ENCODE measurements around the gene CHRNA4.
"Not testable (repeated sequence)": the region's sequence is repeated elsewhere in the genome, so short reads cannot be mapped to it uniquely, and the experiment has no call there.

Gene CHRNA4

DNA sequence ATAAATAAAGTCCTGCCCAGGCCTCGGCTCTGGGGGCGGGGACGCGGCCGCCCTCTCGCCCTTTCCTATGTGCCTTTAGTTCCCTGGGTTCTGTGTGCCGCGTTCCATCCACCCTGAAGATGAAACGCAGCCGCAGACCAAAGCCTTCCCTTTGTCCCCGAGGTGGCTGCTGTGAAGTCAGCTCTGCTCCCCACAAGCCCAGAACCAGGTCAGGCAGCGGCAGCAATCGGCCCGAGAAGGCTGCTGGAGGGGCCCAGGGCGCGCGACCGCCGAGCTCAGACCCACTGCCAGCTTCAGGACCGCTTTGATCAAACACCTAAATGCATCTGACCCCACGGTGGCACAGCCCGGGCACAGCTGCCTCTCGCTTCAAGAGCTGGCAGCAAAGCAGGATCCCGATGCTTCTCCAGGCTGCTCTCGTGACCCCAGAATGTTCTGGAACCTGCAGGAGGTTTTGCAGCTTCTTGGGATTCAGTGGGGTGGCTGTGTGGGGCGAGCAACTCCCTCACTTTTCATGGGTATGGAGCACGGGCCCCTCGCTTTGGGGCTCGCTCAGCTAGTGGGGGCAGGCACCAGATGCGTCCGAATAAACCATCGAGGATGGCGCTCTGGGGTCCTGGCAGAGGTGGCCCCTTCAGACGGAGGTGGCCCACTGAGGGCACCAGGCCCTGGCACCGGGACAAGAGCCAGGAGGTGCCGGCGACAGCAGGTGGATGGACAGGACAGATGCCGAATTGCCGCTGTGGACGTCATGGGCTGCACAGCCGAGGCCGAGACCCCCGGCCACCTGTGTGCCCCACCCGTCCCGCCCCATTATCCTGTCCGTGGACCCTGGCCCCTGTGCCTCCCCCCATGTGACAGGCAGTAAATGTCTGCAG is 13.0 kb downstream of the CHRNA4 start:
- no peak for DNase-seq

DNA sequence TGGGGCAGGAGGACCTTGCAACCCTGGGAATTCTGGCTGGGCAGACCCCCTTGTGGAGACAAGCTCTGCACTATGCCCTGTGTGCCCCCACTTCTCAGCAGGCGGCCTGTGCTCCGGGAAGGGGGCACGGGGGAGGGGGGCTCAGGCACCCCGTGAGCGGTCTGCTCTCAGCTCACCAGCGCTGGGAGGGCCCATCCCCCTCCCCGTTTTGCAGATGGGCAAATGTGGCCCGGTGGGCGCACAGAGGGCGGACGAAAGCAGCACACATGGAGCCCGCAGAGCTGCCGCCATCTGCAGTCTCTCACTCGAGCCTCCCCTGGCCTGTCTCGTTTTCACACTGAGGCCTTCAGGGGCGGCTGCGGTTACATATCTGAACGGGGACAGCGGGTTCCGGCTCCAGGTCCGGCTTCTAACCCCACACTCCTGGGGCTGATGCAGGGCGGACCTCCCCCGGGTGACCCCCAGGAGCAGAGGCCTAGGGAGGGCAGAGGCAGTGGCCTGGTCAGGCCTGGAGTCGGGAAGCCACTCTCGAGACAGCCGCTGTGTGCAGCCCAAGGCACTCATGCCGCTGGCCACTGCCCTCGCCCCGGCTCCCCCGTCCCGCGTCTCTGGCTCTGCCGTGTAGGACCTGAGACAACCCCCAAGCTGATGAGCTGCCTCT is 13.9 kb downstream of the CHRNA4 start:
- DNase-seq = no peak

DNA sequence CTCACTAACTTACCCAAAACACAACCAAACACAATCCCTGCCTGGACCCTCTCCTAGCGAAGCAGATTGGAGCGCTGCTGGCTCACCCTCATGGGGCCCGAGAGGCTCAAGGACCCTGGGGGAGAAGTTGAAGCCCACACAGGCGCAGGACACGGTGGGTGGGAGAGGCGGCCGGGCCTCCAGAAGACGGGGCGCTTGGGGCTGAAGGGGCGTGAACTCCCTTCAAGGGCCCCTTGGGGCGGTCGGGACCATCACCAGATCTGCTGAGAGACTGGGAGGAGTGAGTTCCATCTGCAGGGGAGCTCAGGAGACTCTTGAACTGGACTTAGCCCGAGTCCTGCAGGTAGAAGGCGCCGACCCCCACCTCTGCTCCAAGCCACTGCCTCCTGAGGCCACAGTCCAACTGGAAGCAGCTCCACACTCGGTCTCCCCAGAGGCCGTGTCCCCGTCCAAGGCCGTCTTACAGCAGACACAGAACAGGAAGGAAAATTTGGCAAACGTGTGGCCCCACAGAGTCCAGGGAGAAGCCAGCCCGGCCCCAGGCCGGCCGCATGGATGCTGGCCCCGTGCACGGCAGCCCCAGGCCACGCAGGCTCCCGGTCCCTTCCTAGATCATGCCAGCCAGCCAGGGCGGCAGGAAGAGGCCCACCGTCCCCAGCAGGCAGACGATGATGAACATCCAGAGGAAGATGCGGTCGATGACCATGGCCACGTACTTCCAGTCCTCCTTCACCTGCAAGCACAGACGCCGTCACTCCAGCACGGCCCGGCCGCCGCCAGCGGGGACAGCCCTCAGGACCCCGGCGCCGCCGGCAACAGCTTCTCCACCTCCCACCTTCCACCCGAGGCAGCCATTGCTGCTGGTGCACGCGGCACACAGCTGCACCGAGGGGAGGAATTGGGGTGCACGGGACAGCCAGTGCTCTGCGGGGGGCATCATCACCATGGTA is 14.7 kb downstream of the CHRNA4 start:
- no peak for DNase-seq

- DNase-seq = no peak
These were observed 15.6 kb downstream of the CHRNA4 start for GRCh38 chr20:63345328-63346100.

DNA sequence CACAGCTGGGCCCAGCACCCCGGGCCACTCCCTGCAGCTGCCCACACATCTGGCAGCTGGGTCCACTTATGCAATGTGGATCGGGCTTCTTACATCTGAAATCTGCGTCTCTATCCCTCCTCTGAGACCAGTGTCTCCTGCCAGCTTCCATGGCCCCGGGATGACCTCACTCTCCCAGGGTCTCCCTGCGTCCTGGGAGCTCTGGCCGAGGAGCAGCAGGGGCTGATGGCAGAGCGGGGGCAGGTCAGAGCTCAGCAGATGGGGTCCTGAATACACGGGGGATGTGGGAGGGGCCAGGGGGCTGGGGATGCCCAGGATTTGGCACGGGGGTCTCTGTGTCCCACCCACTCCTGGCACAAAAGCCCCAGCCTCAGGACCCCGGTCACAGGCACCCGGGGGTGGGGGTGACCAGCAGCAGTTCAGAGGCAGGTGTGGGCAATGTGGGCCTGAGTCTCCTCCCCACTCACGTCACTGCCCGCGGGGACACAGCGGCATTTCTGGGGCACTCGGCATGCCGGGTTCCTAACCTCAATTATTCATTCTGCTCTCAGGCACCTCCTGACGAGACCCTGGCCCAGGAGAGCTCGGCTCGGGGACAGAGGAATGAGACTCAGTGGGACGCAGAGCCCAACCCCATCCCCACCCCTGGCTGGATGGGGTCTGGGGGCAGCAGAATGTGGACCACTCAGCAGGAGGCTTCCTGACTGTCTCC is 16.4 kb downstream of the CHRNA4 start:
- no peak for DNase-seq

- no peak for DNase-seq
These were observed 17.4 kb downstream of the CHRNA4 start for GRCh38 chr20:63343460-63344445.

DNA sequence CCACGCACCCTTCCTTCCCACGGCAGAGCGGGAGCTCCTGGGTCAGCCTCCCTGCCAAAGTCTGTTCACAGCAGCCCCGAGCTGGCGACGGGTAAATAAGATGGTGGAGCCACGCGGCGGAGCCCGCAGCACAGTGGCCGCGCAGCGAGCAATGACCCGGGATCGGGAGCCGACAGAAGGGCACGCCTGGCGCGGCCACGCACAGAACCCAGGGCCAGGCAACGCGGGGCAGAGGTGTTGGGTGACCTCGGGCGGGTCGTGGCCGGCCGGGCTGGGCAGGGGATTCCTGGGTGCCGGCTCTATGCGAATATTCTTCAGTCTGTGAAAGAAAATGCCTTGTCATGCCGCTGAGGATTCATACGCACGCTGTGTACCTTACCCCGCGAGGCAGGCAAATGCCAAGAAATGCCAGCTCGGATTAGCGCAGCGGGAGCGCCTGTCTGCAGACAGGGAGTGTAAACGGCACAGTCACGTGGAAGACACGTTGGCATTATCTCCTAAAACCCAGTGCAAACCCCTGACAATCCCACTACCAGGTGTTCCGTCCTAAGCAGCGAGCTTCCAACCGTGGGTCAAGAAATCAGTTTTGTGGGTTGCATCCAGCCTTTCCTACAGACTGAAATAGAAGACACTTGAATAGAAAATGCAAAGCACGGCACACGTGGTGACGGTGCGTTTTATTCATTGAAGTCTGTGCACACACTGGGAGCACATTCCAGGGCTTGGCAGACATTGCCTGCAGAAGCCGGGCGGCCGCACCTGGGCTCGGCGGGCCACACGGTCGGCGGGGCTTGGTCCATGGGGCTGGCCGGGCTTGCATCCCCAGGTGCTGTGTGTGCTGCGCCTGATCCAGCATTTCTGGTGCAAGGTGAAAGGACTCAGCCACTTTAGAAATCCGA is 18.3 kb downstream of the CHRNA4 start:
- no peak for DNase-seq

DNA sequence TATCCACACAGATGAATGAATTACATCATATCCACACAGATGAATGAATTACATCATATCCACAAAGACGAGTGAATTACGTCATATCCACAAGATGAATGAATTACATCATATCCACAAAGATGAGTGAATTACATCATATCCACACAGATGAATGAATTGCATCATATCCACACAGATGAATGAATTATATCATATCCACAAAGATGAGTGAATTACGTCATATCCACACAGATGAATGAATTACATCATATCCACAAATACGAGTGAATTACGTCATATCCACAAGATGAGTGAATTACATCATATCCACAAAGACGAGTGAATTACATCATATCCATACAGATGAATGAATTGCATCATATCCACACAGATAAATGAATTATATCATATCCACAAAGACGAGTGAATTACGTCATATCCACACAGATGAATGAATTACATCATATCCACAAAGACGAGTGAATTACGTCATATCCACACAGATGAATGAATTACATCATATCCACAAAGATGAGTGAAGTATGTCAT is 20.9 kb downstream of the CHRNA4 start:
- DNase-seq = not testable (repeated sequence)

- DNase-seq = not testable (repeated sequence)
These were observed 21.7 kb downstream of the CHRNA4 start for GRCh38 chr20:63339154-63340094.

GRCh38 chr20:63337786-63338420 is 23.2 kb downstream of the CHRNA4 start:
- DNase-seq = no peak

DNA sequence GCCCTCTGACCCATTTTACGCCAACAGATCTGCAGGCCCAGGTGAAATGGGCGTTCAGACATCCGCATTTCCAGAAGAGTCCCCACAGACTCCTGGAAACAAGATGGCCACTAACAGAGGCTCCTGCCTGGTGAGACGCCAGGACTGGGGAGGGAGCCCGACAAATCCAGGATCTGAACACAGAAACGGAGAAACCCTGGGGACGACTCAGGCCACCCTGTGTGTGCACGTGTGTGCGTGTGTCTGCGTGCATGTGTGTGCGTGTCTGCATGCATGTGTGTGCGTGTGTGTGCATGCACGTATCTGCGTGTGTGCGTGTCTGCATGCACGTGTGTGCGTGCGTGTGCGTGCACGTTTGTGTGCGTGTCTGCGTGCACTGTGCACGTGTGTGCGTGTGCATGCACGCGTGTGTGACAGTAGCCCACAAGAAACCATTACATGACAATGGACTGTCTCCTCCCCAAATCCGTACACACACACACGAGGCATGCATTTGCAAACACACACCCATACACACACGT is 24.9 kb downstream of the CHRNA4 start:
- no peak for DNase-seq

DNA sequence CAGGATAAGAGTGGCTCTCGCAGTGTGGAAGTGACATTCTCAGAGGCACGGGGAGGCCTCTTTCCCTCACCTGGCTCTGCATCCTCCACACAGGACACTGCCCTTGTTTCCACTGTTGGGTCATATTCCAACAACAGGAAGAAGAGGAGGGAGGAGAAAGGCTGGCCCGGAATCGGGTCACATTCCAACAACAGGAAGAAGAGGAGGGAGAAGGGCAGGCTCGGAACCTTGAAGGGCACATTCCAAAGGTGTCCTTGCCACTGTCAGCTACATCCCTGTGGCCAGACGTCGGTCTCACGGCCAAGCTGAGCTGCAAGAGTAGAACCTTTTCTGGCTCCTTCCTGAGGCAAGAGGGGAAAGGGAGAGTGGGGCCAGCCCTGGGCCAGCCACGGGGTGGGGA is 25.4 kb downstream of the CHRNA4 start:
- DNase-seq = no peak

- DNase-seq = not testable (repeated sequence)
These were observed 26.1 kb downstream of the CHRNA4 start for GRCh38 chr20:63335060-63335459.

- DNase-seq = no peak
These were observed 26.8 kb downstream of the CHRNA4 start for GRCh38 chr20:63334356-63334755.

GRCh38 chr20:63333241-63333836 is 27.8 kb downstream of the CHRNA4 start:
- no peak for DNase-seq

DNA sequence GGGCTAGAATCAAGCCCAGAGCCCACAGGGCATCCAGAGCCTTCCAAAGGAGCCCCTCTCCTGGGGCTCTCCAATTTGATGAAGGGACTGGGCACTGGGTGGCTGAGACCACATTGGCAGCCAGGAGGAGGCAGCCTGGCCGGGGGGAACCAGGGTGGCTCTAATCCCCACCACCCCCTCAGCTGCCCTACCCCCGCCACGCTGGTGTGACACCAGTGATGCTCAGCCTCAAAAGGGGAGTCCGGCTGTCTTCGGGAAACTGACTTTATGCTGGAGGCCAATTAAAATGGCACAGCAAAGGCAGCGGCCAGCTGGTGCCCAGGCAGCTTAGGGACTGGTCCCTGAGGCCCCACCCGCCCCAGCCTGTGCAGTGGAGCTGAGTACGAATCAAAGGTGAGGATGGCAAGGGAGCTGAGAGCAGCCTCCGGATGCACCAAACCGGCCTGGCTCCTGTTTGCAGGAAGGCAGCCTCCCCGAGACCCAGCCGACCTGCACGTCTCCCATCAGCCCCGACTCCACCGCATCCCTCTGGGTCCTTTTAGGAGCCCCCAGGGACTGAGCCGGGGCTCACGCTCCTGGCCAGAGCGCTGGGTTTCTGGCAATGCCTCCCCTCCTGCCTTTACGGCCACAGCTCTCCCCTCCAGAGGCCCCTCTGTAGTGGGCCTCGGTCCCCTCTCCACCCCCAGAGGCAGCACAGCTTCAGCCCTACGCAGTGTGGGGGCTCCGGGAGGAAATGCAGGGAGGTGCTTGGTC is 28.5 kb downstream of the CHRNA4 start:
- no peak for DNase-seq
